ENCODE results near the gene ANKRD63. TPM values are rescaled to one million over a fixed set of nuclear protein-coding genes. Genes with fewer than 3 reads are reported as not detected.

ANKRD63 gene
- total and polyA plus RNA-seq, 2 of the 8 experiments (the other 6 are each of a cell fraction or from before 2014, with no cell fraction given) = 0.18 to 0.26 TPM

DNA sequence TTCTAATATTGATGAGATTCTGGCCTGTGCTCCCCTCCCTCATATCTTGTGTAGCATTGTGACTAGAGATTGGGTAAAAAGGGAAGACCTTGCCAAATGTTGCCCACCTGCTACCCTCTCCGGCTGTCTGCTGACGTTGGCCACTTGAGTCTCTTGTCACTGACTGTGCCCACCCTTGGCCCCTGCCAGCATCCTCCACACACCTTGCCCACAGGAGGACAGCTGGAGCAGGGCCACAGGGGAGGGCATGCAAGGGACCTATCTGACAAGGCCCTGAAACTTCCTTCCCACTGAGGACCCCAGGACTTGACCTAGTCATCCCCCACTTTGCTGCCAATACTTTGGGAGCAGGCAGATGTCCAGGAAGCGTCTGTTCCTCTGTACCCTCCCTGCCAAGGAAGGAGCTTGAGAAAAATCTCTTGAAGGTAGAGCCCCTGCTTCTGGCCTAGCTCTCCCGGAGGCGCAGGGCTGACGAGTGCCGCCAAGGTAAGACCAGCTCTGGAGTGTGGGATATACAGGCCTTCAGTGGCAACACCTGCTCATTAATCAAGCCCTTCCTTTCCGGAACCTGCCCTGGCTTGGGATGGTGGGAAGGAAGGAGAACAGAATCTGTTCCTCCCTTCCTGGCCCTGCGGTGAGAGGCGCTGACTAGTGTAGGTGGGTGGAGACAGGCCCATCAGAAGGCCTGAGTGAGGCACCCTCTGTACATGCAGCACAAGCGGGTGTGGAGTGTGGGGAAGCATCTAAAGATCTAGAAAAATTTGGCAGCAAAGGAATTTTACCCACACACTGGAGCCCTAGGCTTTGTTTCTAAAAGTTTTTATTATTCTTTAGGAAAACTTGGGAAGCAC, 48.9 kb downstream of the ANKRD63 start:
- Histone ChIP-seq H3K36me3 (ENCODE audit: control insufficient read depth in 2 of 4, insufficient read depth in 4 of 4, low read length in 3 of 4) (peaks cover 2 to 11% (median 6%) of the 10 kb centered on the region in 4 experiments; a peak in 4 of 8 replicates), H3K56ac (replicated peaks; ENCODE audit: insufficient read length, low read depth, low read length) (no peak overlapping the region), H2BK20ac (ENCODE audit: low read length) (no peak overlapping the region), H3K27me3 (replicated peaks in 1 of 4; ENCODE audit: control insufficient read depth in 3 of 4, extremely low read depth in 1 of 4, insufficient read depth in 3 of 4, low read length in 3 of 4) (peaks cover 0 to 4% (median 2%) of the 10 kb centered on the region in 4 experiments; a peak in 2 of 7 replicates), H3K23ac (ENCODE audit: insufficient read length) (no peak overlapping the region), H2BK12ac (ENCODE audit: low read depth, low read length) (no peak overlapping the region), H2AK5ac (ENCODE audit: low read depth, low read length) (no peak overlapping the region), H3K14ac (ENCODE audit: insufficient read length) (no peak overlapping the region), H3K4me3 (ENCODE audit: extremely low read depth in 1 of 4, insufficient read depth in 2 of 4, low read depth in 3 of 4, low read length in 4 of 4) (no peak overlapping the region), H4K20me1 (replicated peaks in 1 of 2; ENCODE audit: control insufficient read depth in 1 of 2, insufficient read depth in 2 of 2, low read length in 2 of 2) (peaks cover 0 to 2% of the 10 kb centered on the region in 2 experiments), H3K27ac (ENCODE audit: low read depth, low read length) (no peak overlapping the region), H3K79me1 (ENCODE audit: low read depth, low read length) (no peaks in the 10 kb centered on the region), H4K8ac (ENCODE audit: extremely low read depth, insufficient read depth, low read length) (no peak overlapping the region), H3K4me1 (replicated peaks in 1 of 4; ENCODE audit: control insufficient read depth in 3 of 4, insufficient read depth in 4 of 4, low read length in 3 of 4) (peaks cover 5 to 8% (median 6%) of the 10 kb centered on the region in 4 experiments), H3K9ac (replicated peaks in 1 of 4; ENCODE audit: extremely low read depth in 1 of 4, low read depth in 3 of 4, low read length in 3 of 4) (no peak overlapping the region), H2AFZ (ENCODE audit: low read length) (no peak overlapping the region), H3K4me2 (ENCODE audit: insufficient read depth in 1 of 2, low read depth in 2 of 2, low read length in 2 of 2) (no peak overlapping the region), H2BK15ac (ENCODE audit: low read length) (no peak overlapping the region), H4K91ac (replicated peaks; ENCODE audit: insufficient read length, low read length) (no peak overlapping the region), H3K9me3 (ENCODE audit: insufficient read depth in 2 of 2, low read depth in 1 of 2, low read length in 1 of 2) (no peaks in the 10 kb centered on the region), H3K23me2 (ENCODE audit: low read depth, low read length) (peaks cover 4% of the 10 kb centered on the region; the same call in 1 of the 2 replicates), H2BK120ac (replicated peaks; ENCODE audit: low read depth, low read length) (no peak overlapping the region), H2BK5ac (ENCODE audit: low read depth, low read length) (peak overlapping the region; percentile 4; the same call in 1 of the 2 replicates), H4K5ac (ENCODE audit: insufficient read length, low read depth, low read length) (no peak overlapping the region), H3K79me2 (ENCODE audit: control insufficient read depth in 1 of 2, insufficient read depth in 2 of 2, low read length in 2 of 2) (no peaks in the 10 kb centered on the region), H3K4ac (replicated peaks; ENCODE audit: insufficient read length, low read depth, low read length) (no peak overlapping the region), H3K18ac (ENCODE audit: extremely low read depth, low read length) (no peak overlapping the region)
- ChIA-PET CTCF (ENCODE audit: partially characterized antibody) (interaction anchor here (1.2 to 46.3 kb wide), 5 partner anchors 16 to 188 kb away, joined by 3 to 1340 read pairs (median 11); no protein-coding TSS in a partner anchor), POLR2A (ENCODE audit: partially characterized antibody) (interaction anchor here (0.7 to 3.0 kb wide), 5 partner anchors 10 to 74 kb away, joined by 3 to 11 read pairs (median 4); partner anchors contain the start of gene PLCB2)
- FAIRE-seq = no peak
- DNase-seq (ENCODE audit: low read depth in 1 of 2, low spot score in 2 of 2) = no peak
- 88% methylated on average over 11 of the region's 11 CpGs; no CpG with 5 or more reads in 1 of the 2 experiments for WGBS, 2 experiments (ENCODE audit: extremely low coverage in 1 of 2, insufficient coverage in 1 of 2, insufficient read length in 1 of 2, insufficient replicate concordance in 2 of 2, low coverage in 1 of 2, low lambda C conversion rate in 2 of 2, missing lambda C conversion rate in 1 of 2)
- TF ChIP-seq KDM5A (IDR thresholded peaks at IDR 0.05; ENCODE audit: low read length) (no peak), CEBPB (IDR thresholded peaks at IDR 0.05; ENCODE audit: low read depth, low read length) (no peak), SIN3A (conservative IDR thresholded peaks at IDR 0.05 in 1 of 2, IDR thresholded peaks at IDR 0.05 in 1 of 2; ENCODE audit: low read depth in 1 of 2, low read length in 2 of 2) (no peak), SRF (IDR thresholded peaks at IDR 0.05; ENCODE audit: low read depth, low read length) (no peak), EZH2 (IDR thresholded peaks at IDR 0.05; ENCODE audit: low read depth, low read length, severe bottlenecking) (no peak), TCF12 (IDR thresholded peaks at IDR 0.05; ENCODE audit: low read depth, low read length) (no peak), HDAC2 (IDR thresholded peaks at IDR 0.05; ENCODE audit: borderline replicate concordance in 1 of 2, low read depth in 2 of 2, low read length in 2 of 2) (no peak), POLR2A (IDR thresholded peaks at IDR 0.05; ENCODE audit: control extremely low read depth in 1 of 2, low read depth in 2 of 2, low read length in 2 of 2) (no peak), ASH2L (IDR thresholded peaks at IDR 0.05; ENCODE audit: low read length) (no peak)
- TF ChIP-seq, protein P1, sequence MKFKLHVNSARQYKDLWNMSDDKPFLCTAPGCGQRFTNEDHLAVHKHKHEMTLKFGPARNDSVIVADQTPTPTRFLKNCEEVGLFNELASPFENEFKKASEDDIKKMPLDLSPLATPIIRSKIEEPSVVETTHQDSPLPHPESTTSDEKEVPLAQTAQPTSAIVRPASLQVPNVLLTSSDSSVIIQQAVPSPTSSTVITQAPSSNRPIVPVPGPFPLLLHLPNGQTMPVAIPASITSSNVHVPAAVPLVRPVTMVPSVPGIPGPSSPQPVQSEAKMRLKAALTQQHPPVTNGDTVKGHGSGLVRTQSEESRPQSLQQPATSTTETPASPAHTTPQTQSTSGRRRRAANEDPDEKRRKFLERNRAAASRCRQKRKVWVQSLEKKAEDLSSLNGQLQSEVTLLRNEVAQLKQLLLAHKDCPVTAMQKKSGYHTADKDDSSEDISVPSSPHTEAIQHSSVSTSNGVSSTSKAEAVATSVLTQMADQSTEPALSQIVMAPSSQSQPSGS (IDR thresholded peaks at IDR 0.05; ENCODE audit: low read length) = no peak

All from H1 (cell line).